Pons (tissue), 1 donor: ENCODE measurements around the gene KMT2A.
A peak's percentile ranks its signal among the peaks of the same experiment; 100 is the strongest.

Source experiments
- DNase-seq: peaks from one replicate; pipeline ENCODE4 v3.0.0-alpha.2; 2016; ENCODE audit warnings: low spot score

KMT2A gene

GRCh38 chr11:118488480-118489109, 52.3 kb downstream of the KMT2A start:
- peak; percentile 82 for DNase-seq

- no peak for DNase-seq
Observed at GRCh38 chr11:118491041-118491440, 54.7 kb downstream of the KMT2A start.

- DNase-seq, result no peak
Observed at GRCh38 chr11:118497831-118498230, 61.5 kb downstream of the KMT2A start.

GRCh38 chr11:118503216-118503615, 66.9 kb downstream of the KMT2A start:
- no peak for DNase-seq

GRCh38 chr11:118511601-118512000, 75.3 kb downstream of the KMT2A start:
- no peak for DNase-seq

GRCh38 chr11:118514103-118514502, 77.8 kb downstream of the KMT2A start:
- no peak for DNase-seq

GRCh38 chr11:118519549-118519948, 83.3 kb downstream of the KMT2A start:
- no peak for DNase-seq

- DNase-seq, result no peak
Observed at GRCh38 chr11:118521892-118522311, 85.6 kb downstream of the KMT2A start.

- no peak for DNase-seq
Observed at GRCh38 chr11:118522571-118523072, 86.3 kb downstream of the KMT2A start.

GRCh38 chr11:118524356-118524755, 88.1 kb downstream of the KMT2A start:
- no peak for DNase-seq

- no peak for DNase-seq
Observed at GRCh38 chr11:118524757-118525470, 88.6 kb downstream of the KMT2A start.

- DNase-seq, result no peak
Observed at GRCh38 chr11:118526688-118527087, 90.4 kb downstream of the KMT2A start.

- no peak for DNase-seq
Observed at GRCh38 chr11:118527109-118527508, 90.8 kb downstream of the KMT2A start, which contains the start of gene TTC36. Gene TTC36, plus strand, starts transcription at chr11:118527474. Its CDS starts 21 bp downstream, at chr11:118527495.

- DNase-seq, result no peak
Observed at GRCh38 chr11:118528511-118528910, 92.2 kb downstream of the KMT2A start.

GRCh38 chr11:118529584-118530175, 93.4 kb downstream of the KMT2A start:
- DNase-seq, result no peak

- peak; percentile 30 for DNase-seq
Observed at GRCh38 chr11:118530180-118530682, 93.9 kb downstream of the KMT2A start.

GRCh38 chr11:118530683-118531596, 94.6 kb downstream of the KMT2A start, which contains the start of gene TMEM25:
Gene TMEM25, plus strand, starts transcription at chr11:118531192. Its CDS starts 610 bp downstream, at chr11:118531802.
- peak; percentile 46 for DNase-seq

GRCh38 chr11:118531597-118532084, 95.3 kb downstream of the KMT2A start:
- DNase-seq, result no peak

- no peak for DNase-seq
Observed at GRCh38 chr11:118532091-118532490, 95.8 kb downstream of the KMT2A start.

- no peak for DNase-seq
Observed at GRCh38 chr11:118532852-118533768, 96.8 kb downstream of the KMT2A start.
